HepG2 (cell line): ENCODE measurements around the gene PTPRU. TPM values are rescaled to one million over a fixed set of nuclear protein-coding genes. Genes with fewer than 3 reads are reported as not detected.

Experiments
- CBFB ChIP-seq: sonication (generic); formaldehyde crosslinking; IDR thresholded peaks from 2 replicates; pipeline ENCODE4 v1.4.0; 2020; ENCODE audit warnings: missing genetic modification reagents
- CCDC6 ChIP-seq: sonication (generic); formaldehyde crosslinking; IDR thresholded peaks from 2 replicates; pipeline ENCODE4 v1.8.1; 2022; ENCODE audit warnings: mild to moderate bottlenecking, missing genetic modification reagents, moderate library complexity
- DMAP1 ChIP-seq: IDR thresholded peaks from 2 replicates; pipeline ENCODE4 v1.6.1; 2016
- HMG20B ChIP-seq: conservative IDR thresholded peaks from 2 replicates; pipeline ENCODE4 v1.6.1; 2016; ENCODE audit warnings: missing genetic modification reagents, missing compliant biosample characterization
- KMT2A ChIP-seq: sonication (generic); formaldehyde crosslinking; IDR thresholded peaks from 2 replicates; pipeline ENCODE4 v1.4.0; 2020; ENCODE audit warnings: missing genetic modification reagents
- KMT2B ChIP-seq: IDR thresholded peaks from 2 replicates; pipeline ENCODE4 v1.6.1; 2016; ENCODE audit warnings: missing genetic modification reagents, missing compliant biosample characterization
- NFATC3 ChIP-seq: sonication (generic); formaldehyde crosslinking; IDR thresholded peaks from 2 replicates; pipeline ENCODE4 v1.5.1; 2020; ENCODE audit warnings: mild to moderate bottlenecking, missing genetic modification reagents
- PHF20 ChIP-seq: sonication (generic); formaldehyde crosslinking; IDR thresholded peaks from 2 replicates; pipeline ENCODE4 v1.5.0; 2020; ENCODE audit warnings: mild to moderate bottlenecking, missing genetic modification reagents
- REL ChIP-seq: sonication (generic); formaldehyde crosslinking; conservative IDR thresholded peaks from 2 replicates; pipeline ENCODE4 v1.8.0; 2022; ENCODE audit warnings: mild to moderate bottlenecking, missing genetic modification reagents, moderate library complexity
- STAG1 ChIP-seq: sonication (generic); formaldehyde crosslinking; IDR thresholded peaks from 2 replicates; pipeline ENCODE4 v1.4.0; 2020; ENCODE audit warnings: missing genetic modification reagents
- STAT6 ChIP-seq: sonication (generic); formaldehyde crosslinking; IDR thresholded peaks from 2 replicates; pipeline ENCODE4 v1.4.0; 2020; ENCODE audit warnings: missing genetic modification reagents, mild to moderate bottlenecking, borderline replicate concordance
- ZBTB42 ChIP-seq: sonication (generic); formaldehyde crosslinking; IDR thresholded peaks from 2 replicates; pipeline ENCODE4 v1.5.0; 2020; ENCODE audit warnings: mild to moderate bottlenecking, missing genetic modification reagents
- ZNF292 ChIP-seq: sonication (generic); formaldehyde crosslinking; IDR thresholded peaks from 2 replicates; pipeline ENCODE4 v1.8.1; 2022; ENCODE audit warnings: mild to moderate bottlenecking, low read depth, missing genetic modification reagents, borderline replicate concordance
- ZNF549 ChIP-seq: sonication (generic); formaldehyde crosslinking; IDR thresholded peaks from 2 replicates; pipeline ENCODE4 v1.5.0; 2020; ENCODE audit warnings: missing genetic modification reagents
- ZNF747 ChIP-seq: sonication (generic); formaldehyde crosslinking; IDR thresholded peaks from 2 replicates; pipeline ENCODE4 v1.8.1; 2023; ENCODE audit warnings: missing genetic modification reagents, mild to moderate bottlenecking, borderline replicate concordance
- ZNF749 ChIP-seq: sonication (generic); formaldehyde crosslinking; IDR thresholded peaks from 2 replicates; pipeline ENCODE4 v1.8.0; 2022; ENCODE audit warnings: mild to moderate bottlenecking, missing genetic modification reagents, moderate library complexity, borderline replicate concordance
- ZNF839 ChIP-seq: sonication (generic); formaldehyde crosslinking; IDR thresholded peaks from 2 replicates; pipeline ENCODE4 v1.4.0; 2020; ENCODE audit warnings: missing genetic modification reagents, mild to moderate bottlenecking, borderline replicate concordance
- ZNF879 ChIP-seq: sonication (generic); formaldehyde crosslinking; IDR thresholded peaks from 2 replicates; pipeline ENCODE4 v1.8.1; 2023; ENCODE audit warnings: missing genetic modification reagents
- ZSCAN25 ChIP-seq: sonication (generic); formaldehyde crosslinking; IDR thresholded peaks from 2 replicates; pipeline ENCODE4 v1.8.0; 2022; ENCODE audit warnings: mild to moderate bottlenecking, missing genetic modification reagents
- ZSCAN29 ChIP-seq: sonication (generic); formaldehyde crosslinking; conservative IDR thresholded peaks from 2 replicates; pipeline ENCODE4 v1.4.0; 2020; ENCODE audit warnings: mild to moderate bottlenecking, missing genetic modification reagents
- polyA plus RNA-seq, 8 experiments: library from polyadenylated mRNA; depleted of rRNA in 3 of 8; stranded (reverse) in 7 of 8; unstranded in 1 of 8; fragments of >200 nt; fragmentation: Illumina TruSeq in 4 of 8; extraction: Trizol in 4 of 8; gene quantifications; 2 replicates each; pipeline versions ENCODE4 v1.2.1 to v1.2.3, GENCODE V29; 2011 to 2016; ENCODE audit warnings: low read depth in 4 of 8, missing spikeins in 1 of 8, mixed read lengths in 1 of 8; ENCODE audit not compliant: insufficient read depth in 1 of 8
- total RNA-seq, 5 experiments: library from RNA; depleted of rRNA; stranded (reverse); fragments of >200 nt; fragmentation: Illumina TruSeq; extraction: Trizol; gene quantifications; 2 replicates each; pipeline ENCODE4 v1.2.3, GENCODE V29; 2016; ENCODE audit warnings: low read depth in 1 of 5
- TF ChIP-seq, protein P1 (sequence below): sonication (generic); formaldehyde crosslinking; IDR thresholded peaks from 2 replicates; pipeline ENCODE4 v1.4.0; 2020; ENCODE audit warnings: mild to moderate bottlenecking, missing genetic modification reagents, borderline replicate concordance
- TF ChIP-seq, protein P2 (sequence below): sonication (generic); formaldehyde crosslinking; IDR thresholded peaks from 2 replicates; pipeline ENCODE4 v1.8.1; 2022; ENCODE audit warnings: mild to moderate bottlenecking, missing genetic modification reagents

Gene PTPRU
- total and polyA plus RNA-seq, 2 of the 13 experiments (the other 11 are each of a cell fraction or from before 2014, with no cell fraction given): 21.6 to 22.3 TPM

- TF ChIP-seq, protein P1, sequence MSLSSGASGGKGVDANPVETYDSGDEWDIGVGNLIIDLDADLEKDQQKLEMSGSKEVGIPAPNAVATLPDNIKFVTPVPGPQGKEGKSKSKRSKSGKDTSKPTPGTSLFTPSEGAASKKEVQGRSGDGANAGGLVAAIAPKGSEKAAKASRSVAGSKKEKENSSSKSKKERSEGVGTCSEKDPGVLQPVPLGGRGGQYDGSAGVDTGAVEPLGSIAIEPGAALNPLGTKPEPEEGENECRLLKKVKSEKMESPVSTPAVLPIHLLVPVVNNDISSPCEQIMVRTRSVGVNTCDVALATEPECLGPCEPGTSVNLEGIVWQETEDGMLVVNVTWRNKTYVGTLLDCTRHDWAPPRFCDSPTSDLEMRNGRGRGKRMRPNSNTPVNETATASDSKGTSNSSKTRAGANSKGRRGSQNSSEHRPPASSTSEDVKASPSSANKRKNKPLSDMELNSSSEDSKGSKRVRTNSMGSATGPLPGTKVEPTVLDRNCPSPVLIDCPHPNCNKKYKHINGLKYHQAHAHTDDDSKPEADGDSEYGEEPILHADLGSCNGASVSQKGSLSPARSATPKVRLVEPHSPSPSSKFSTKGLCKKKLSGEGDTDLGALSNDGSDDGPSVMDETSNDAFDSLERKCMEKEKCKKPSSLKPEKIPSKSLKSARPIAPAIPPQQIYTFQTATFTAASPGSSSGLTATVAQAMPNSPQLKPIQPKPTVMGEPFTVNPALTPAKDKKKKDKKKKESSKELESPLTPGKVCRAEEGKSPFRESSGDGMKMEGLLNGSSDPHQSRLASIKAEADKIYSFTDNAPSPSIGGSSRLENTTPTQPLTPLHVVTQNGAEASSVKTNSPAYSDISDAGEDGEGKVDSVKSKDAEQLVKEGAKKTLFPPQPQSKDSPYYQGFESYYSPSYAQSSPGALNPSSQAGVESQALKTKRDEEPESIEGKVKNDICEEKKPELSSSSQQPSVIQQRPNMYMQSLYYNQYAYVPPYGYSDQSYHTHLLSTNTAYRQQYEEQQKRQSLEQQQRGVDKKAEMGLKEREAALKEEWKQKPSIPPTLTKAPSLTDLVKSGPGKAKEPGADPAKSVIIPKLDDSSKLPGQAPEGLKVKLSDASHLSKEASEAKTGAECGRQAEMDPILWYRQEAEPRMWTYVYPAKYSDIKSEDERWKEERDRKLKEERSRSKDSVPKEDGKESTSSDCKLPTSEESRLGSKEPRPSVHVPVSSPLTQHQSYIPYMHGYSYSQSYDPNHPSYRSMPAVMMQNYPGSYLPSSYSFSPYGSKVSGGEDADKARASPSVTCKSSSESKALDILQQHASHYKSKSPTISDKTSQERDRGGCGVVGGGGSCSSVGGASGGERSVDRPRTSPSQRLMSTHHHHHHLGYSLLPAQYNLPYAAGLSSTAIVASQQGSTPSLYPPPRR (CRISPR knock-in tag): no peak
- TF ChIP-seq ZSCAN25 (CRISPR knock-in tag) (no peak), ZNF879 (CRISPR knock-in tag) (no peak), ZNF549 (no peak), ZNF747 (CRISPR knock-in tag) (no peak), DMAP1 (no peak), KMT2A (CRISPR knock-in tag) (no peak), PHF20 (no peak; the same call in 1 of the 2 replicates), ZBTB42 (no peak), ZNF292 (CRISPR knock-in tag) (no peak), HMG20B (CRISPR knock-in tag) (no peak), NFATC3 (CRISPR knock-in tag) (no peak), STAG1 (CRISPR knock-in tag) (no peak), CCDC6 (no peak), ZNF839 (CRISPR knock-in tag) (no peak), REL (CRISPR knock-in tag) (no peak), CBFB (peak; percentile 55; the same call in 1 of the 2 replicates), STAT6 (CRISPR knock-in tag) (no peak), KMT2B (CRISPR knock-in tag) (no peak), ZSCAN29 (CRISPR knock-in tag) (no peak), ZNF749 (CRISPR knock-in tag) (no peak)
- TF ChIP-seq, protein P2, sequence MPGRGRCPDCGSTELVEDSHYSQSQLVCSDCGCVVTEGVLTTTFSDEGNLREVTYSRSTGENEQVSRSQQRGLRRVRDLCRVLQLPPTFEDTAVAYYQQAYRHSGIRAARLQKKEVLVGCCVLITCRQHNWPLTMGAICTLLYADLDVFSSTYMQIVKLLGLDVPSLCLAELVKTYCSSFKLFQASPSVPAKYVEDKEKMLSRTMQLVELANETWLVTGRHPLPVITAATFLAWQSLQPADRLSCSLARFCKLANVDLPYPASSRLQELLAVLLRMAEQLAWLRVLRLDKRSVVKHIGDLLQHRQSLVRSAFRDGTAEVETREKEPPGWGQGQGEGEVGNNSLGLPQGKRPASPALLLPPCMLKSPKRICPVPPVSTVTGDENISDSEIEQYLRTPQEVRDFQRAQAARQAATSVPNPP (CRISPR knock-in tag): no peak
Observed at GRCh38 chr1:29237129-29237821, 953 bp downstream of the PTPRU start (continued).
